ENCODE data around the gene OR52I2.

OR52I2 gene

GRCh38 chr11:4605057-4605456, 23.5 kb downstream of the OR52I2 start:
- no peak for DNase-seq (ENCODE audit: low read depth, low spot score)
- H3K4me3 ChIP-seq (ENCODE audit: low read depth, low read length): no peak overlapping the region
- ChIA-PET CTCF (interaction anchor here (1.3 kb wide), 1 partner anchor 418 kb away, joined by 5 read pairs; no protein-coding TSS in a partner anchor), POLR2A (no interaction called here)
- no peak for TF ChIP-seq CTCF (IDR thresholded peaks at IDR 0.05; ENCODE audit: insufficient read depth, low read length, missing control alignments)

- POLR2A ChIA-PET: no interaction called here
These were observed 24.9 kb downstream of the OR52I2 start for GRCh38 chr11:4606231-4607015.

GRCh38 chr11:4607096-4607495, 25.6 kb downstream of the OR52I2 start:
- POLR2A ChIA-PET: no interaction called here
- CTCF ChIA-PET: interaction anchor here (1.0 to 4.5 kb wide), 2 partner anchors 30 to 420 kb away, joined by 7 to 20 read pairs; partner anchors contain the start of gene OR51D1
- DNase-seq (ENCODE audit: low read depth, low spot score): no peak

More at GRCh38 chr11:4606231-4607015, 24.9 kb downstream of the OR52I2 start:
- CTCF ChIA-PET: interaction anchor here (1.0 to 4.5 kb wide), 3 partner anchors 31 to 419 kb away, joined by 3 to 20 read pairs (median 7); partner anchors contain the start of gene OR51D1
- no peak for TF ChIP-seq CTCF (IDR thresholded peaks at IDR 0.05; ENCODE audit: insufficient read depth, low read length, missing control alignments)
- no peak overlapping the region; the same call in 1 of the 2 replicates for H3K4me3 ChIP-seq (ENCODE audit: low read depth, low read length)
- no peak for DNase-seq (ENCODE audit: low read depth, low spot score)

GRCh38 chr11:4607781-4608666, 26.5 kb downstream of the OR52I2 start, which contains the start of gene TRIM68:
TSS of gene TRIM68 (minus strand) at chr11:4608231. CDS start at chr11:4605504, 2,727 bp downstream.
- no peak for TF ChIP-seq CTCF (IDR thresholded peaks at IDR 0.05; ENCODE audit: insufficient read depth, low read length, missing control alignments)
- CTCF ChIA-PET: interaction anchor here (1.0 to 4.5 kb wide), 5 partner anchors 17 to 756 kb away, joined by 3 to 20 read pairs (median 4); partner anchors contain the start of gene OR51D1
- POLR2A ChIA-PET: interaction anchor here (1.0 kb wide), 1 partner anchor 28 kb away, joined by 4 read pairs; no protein-coding TSS in a partner anchor

More at GRCh38 chr11:4607096-4607495, 25.6 kb downstream of the OR52I2 start:
- no peak for TF ChIP-seq CTCF (IDR thresholded peaks at IDR 0.05; ENCODE audit: insufficient read depth, low read length, missing control alignments)
- peak overlapping the region; percentile 69 for H3K4me3 ChIP-seq (ENCODE audit: low read depth, low read length)

GRCh38 chr11:4610258-4610935, 28.9 kb downstream of the OR52I2 start:
- no peak for DNase-seq (ENCODE audit: low read depth, low spot score)
- POLR2A ChIA-PET: no interaction called here
- H3K4me3 ChIP-seq (ENCODE audit: low read depth, low read length): no peak overlapping the region
- TF ChIP-seq CTCF (IDR thresholded peaks at IDR 0.05; ENCODE audit: insufficient read depth, low read length, missing control alignments): no peak
- CTCF ChIA-PET: interaction anchor here (4.5 kb wide), 1 partner anchor 27 kb away, joined by 20 read pairs; the partner anchor contains the start of gene OR51D1

More at GRCh38 chr11:4607781-4608666, 26.5 kb downstream of the OR52I2 start, which contains the start of gene TRIM68:
- H3K4me3 ChIP-seq (ENCODE audit: low read depth, low read length): peak within 1 kb of the TSS; percentile 69
- DNase-seq (ENCODE audit: low read depth, low spot score): peak; percentile 76
